OCI-LY1 (cell line): ENCODE data around the gene ANKRD53.

Experiments used
- H2AFZ ChIP-seq: fragments of 200-600 bp; sonication (generic), shearing (Covaris generic); 2 replicates; pipeline ENCODE4 v1.6.0; 2014; ENCODE audit warnings: antibody characterized with exemption, mild to moderate bottlenecking, low read length
- H3F3A ChIP-seq: fragments of 200-600 bp; sonication (generic), shearing (Covaris generic); 2 replicates; pipeline ENCODE4 v1.6.0; 2014; ENCODE audit warnings: mild to moderate bottlenecking, antibody characterized with exemption, low read length, moderate library complexity; ENCODE audit not compliant: insufficient read depth
- H3K27ac ChIP-seq: fragments of 200-600 bp; sonication (generic); 2 replicates; pipeline ENCODE4 v1.5.1; 2014; ENCODE audit warnings: low read length, mixed run types, mild to moderate bottlenecking, low read depth; ENCODE audit not compliant: poor library complexity, severe bottlenecking
- H3K27me3 ChIP-seq: fragments of 200-600 bp; sonication (generic); 2 replicates; pipeline ENCODE4 v1.6.0; 2014; ENCODE audit warnings: antibody characterized with exemption, mild to moderate bottlenecking, low read length, moderate library complexity; ENCODE audit not compliant: insufficient read depth
- H3K36me3 ChIP-seq: fragments of 200-600 bp; sonication (generic); 2 replicates; pipeline ENCODE4 v1.6.1; 2014; ENCODE audit warnings: mild to moderate bottlenecking, antibody characterized with exemption, low read length, moderate library complexity, mixed read lengths; ENCODE audit not compliant: insufficient read depth
- H3K4me1 ChIP-seq: fragments of 200-600 bp; sonication (generic); 2 replicates; pipeline ENCODE4 v1.5.1; 2014; ENCODE audit warnings: mild to moderate bottlenecking, low read length, moderate library complexity; ENCODE audit not compliant: insufficient read depth, severe bottlenecking
- H3K4me2 ChIP-seq: fragments of 200-600 bp; sonication (generic), shearing (Covaris generic); 2 replicates; pipeline ENCODE4 v1.6.1; 2014; ENCODE audit warnings: low read length
- H3K4me3 ChIP-seq: fragments of 200-600 bp; sonication (generic); 2 replicates; pipeline ENCODE4 v1.5.1; 2014; ENCODE audit warnings: low read length, low read depth, mild to moderate bottlenecking, mixed read lengths; ENCODE audit not compliant: poor library complexity, severe bottlenecking
- H3K79me2 ChIP-seq: fragments of 200-600 bp; shearing (Covaris generic); 2 replicates; pipeline ENCODE4 v1.6.1; 2016; ENCODE audit warnings: mixed run types, low read length, mixed read lengths; ENCODE audit not compliant: insufficient read depth
- H3K9ac ChIP-seq: fragments of 200-600 bp; sonication (generic), shearing (Covaris generic); 2 replicates; pipeline ENCODE4 v1.6.1; 2014; ENCODE audit warnings: mild to moderate bottlenecking, low read length, mixed read lengths
- H3K9me2 ChIP-seq: fragments of 200-600 bp; sonication (generic), shearing (Covaris generic); 2 replicates; pipeline ENCODE4 v1.6.1; 2014; ENCODE audit warnings: low read depth, mild to moderate bottlenecking, low read length, mixed read lengths
- H3K9me3 ChIP-seq: fragments of 200-600 bp; shearing (Covaris generic); 2 replicates; pipeline ENCODE4 v1.6.1; 2014; ENCODE audit warnings: low read length, mixed read lengths
- H4K20me1 ChIP-seq: fragments of 200-600 bp; sonication (generic), shearing (Covaris generic); 2 replicates; pipeline ENCODE4 v1.6.0; 2016; ENCODE audit warnings: mild to moderate bottlenecking, low read length; ENCODE audit not compliant: insufficient read depth
- CTCF ChIP-seq: fragments of 200-600 bp; sonication (generic), shearing (Covaris generic); IDR thresholded peaks from 2 replicates; pipeline ENCODE4 v1.5.1; 2017; ENCODE audit warnings: mild to moderate bottlenecking, antibody characterized with exemption, low read length, moderate library complexity, mixed read lengths
- EZH2 ChIP-seq: fragments of 200-600 bp; sonication (generic), shearing (Covaris generic); IDR thresholded peaks from 2 replicates; pipeline ENCODE4 v1.8.0; 2017; ENCODE audit warnings: borderline replicate concordance, mixed run types, mild to moderate bottlenecking, antibody characterized with exemption, low read length, moderate library complexity, mixed read lengths

ANKRD53 gene

GRCh38 chr2:70992945-70993853 is 14.8 kb downstream of the ANKRD53 start:
- H3F3A ChIP-seq: no peaks in the 10 kb centered on the region
- H3K9ac ChIP-seq: peak overlapping the region; percentile 98
- peaks cover 9% of the 10 kb centered on the region for H3K79me2 ChIP-seq
- peak overlapping the region; percentile 100 for H3K4me2 ChIP-seq
- peaks cover 25% of the 10 kb centered on the region for H3K4me1 ChIP-seq
- H2AFZ ChIP-seq: no peak overlapping the region
- no peak overlapping the region for H3K27ac ChIP-seq
- H3K9me2 ChIP-seq: no peaks in the 10 kb centered on the region
- H3K9me3 ChIP-seq: no peaks in the 10 kb centered on the region
- peak overlapping the region; percentile 100 for H3K4me3 ChIP-seq
- no peaks in the 10 kb centered on the region for H4K20me1 ChIP-seq
- H3K27me3 ChIP-seq: no peaks in the 10 kb centered on the region
- peaks cover 39% of the 10 kb centered on the region for H3K36me3 ChIP-seq
- TF ChIP-seq CTCF: no peak
- no peak for TF ChIP-seq EZH2

DNA sequence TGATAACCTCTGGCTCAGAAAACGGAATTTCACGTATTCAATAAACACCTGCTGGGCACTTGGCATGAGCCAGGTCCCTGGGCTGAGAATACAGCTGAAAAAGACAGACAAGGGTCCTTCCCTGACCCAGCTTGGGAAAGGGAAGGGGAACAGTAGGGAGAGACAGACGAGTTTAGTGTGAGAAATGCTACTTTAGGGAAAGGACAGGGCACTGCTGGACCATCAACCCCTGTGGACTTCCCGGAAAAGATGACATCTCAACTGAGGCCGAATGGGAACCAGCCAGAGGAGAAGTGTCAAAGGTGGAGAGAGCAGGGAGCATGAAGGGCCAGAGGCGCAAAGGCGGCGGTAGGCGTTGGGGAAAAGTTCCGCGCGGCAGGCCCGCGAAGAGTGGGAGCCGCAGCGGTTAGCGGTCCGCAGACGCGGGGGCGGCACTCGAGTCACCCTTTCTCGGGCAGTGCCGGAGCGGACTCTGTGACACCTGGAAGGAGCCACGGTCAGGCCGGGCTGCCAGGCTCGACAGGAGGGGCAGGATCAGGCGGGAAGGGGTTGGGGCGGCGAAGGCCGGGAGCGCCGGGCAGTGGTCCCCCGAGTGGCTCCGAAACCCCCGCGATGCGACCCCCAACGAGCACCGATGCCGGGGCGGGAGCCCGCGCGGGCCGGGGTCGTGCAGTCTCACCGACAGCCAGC is 15.7 kb downstream of the ANKRD53 start:
- Histone ChIP-seq H2AFZ (no peak overlapping the region), H3K36me3 (peaks cover 29% of the 10 kb centered on the region), H3K4me1 (peaks cover 25% of the 10 kb centered on the region), H3K9ac (peak overlapping the region; percentile 98), H3K4me3 (peak overlapping the region; percentile 100), H3F3A (no peaks in the 10 kb centered on the region), H3K4me2 (peak overlapping the region; percentile 100), H3K9me3 (no peaks in the 10 kb centered on the region), H3K9me2 (no peaks in the 10 kb centered on the region), H3K27ac (no peak overlapping the region), H3K27me3 (no peaks in the 10 kb centered on the region), H4K20me1 (no peaks in the 10 kb centered on the region), H3K79me2 (peaks cover 9% of the 10 kb centered on the region)
- TF ChIP-seq CTCF: no peak
- no peak for TF ChIP-seq EZH2

DNA sequence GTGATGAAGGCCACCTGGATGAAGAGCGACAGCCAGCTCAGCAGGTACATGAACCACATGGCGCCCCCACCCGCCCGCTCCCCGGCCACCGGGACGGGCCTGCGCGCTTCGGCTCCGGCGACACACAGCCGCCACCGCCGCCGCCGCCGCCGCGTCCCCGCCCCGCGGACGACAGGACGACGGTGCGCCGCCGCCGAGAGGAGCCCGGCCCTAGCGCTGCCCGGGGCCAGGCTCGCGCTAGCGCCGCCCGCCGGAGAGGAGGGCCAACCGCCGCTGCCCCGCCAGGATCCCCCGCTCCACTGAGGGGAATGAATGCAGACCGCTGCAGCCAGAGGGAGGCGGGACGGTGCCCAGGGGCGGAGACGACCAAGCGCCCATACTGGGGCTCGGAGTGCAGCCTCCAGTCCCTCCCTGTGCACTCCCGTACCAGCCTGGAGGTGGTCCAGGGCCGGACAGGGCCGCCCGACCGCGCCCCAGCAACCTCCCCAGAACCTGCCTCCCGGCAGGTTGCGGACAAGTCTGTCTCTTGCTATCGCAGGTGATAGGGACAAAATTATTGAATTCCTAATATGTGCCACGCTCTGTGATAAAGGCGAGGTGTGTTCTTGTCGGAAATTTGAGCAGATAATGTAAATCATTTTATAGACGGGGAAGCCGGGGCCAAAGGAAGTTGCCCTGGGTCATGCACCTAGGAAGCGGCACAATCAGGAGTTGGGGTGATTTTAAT is 16.4 kb downstream of the ANKRD53 start, which contains the start of gene TEX261:
Gene TEX261 (minus strand): TSS at position 175 of the 727 bp plus-strand sequence. CDS start 116 bp downstream, at position 59.
- no peak for TF ChIP-seq EZH2
- peak; percentile 53 for TF ChIP-seq CTCF
- Histone ChIP-seq H3K27me3 (no peaks in the 10 kb centered on the region), H3K9ac (peak within 1 kb of the TSS; percentile 98), H3K4me1 (peaks cover 25% of the 10 kb centered on the region), H3K27ac (peak within 1 kb of the TSS; percentile 15), H2AFZ (peak within 1 kb of the TSS; percentile 49), H3K36me3 (peaks cover 22% of the 10 kb centered on the region), H3F3A (no peaks in the 10 kb centered on the region), H3K4me2 (peak within 1 kb of the TSS; percentile 100), H3K9me3 (no peaks in the 10 kb centered on the region), H3K9me2 (no peaks in the 10 kb centered on the region), H4K20me1 (no peaks in the 10 kb centered on the region), H3K79me2 (peaks cover 9% of the 10 kb centered on the region), H3K4me3 (peak within 1 kb of the TSS; percentile 100)
